Measurements from ENCODE around the gene NAA60. TPM values are rescaled to one million over a fixed set of nuclear protein-coding genes. Genes with fewer than 3 reads are reported as not detected.

The NAA60 gene
- polyA plus RNA-seq, 1 of the 3 experiments (the other 2 are of a cell fraction) = 17.2 TPM

- H3K36me3 ChIP-seq (replicated peaks in 1 of 2; ENCODE audit: control insufficient read depth in 1 of 2, insufficient read depth in 2 of 2, low read length in 1 of 2) = peaks cover 9 to 26% of the 10 kb centered on the region in 2 experiments
- peaks cover 0 to 4% of the 10 kb centered on the region in 2 experiments; a peak in 1 of 4 replicates for H3K4me1 ChIP-seq (ENCODE audit: control insufficient read depth in 1 of 2, insufficient read depth in 2 of 2, low read depth in 1 of 2, low read length in 1 of 2)
- no peak overlapping the region for H3K4me2 ChIP-seq
- H4K20me1 ChIP-seq (ENCODE audit: insufficient read depth) = no peaks in the 10 kb centered on the region
- H2AFZ ChIP-seq (ENCODE audit: low read depth) = no peak overlapping the region
- no peak for DNase-seq
- WGBS (ENCODE audit: low lambda C conversion rate) = 88% methylated on average over 6 of the region's 6 CpGs
- H3F3A ChIP-seq (replicated peaks; ENCODE audit: insufficient read depth) = peaks cover 7% of the 10 kb centered on the region
- H3K9me3 ChIP-seq = no peaks in the 10 kb centered on the region
- H3K4me3 ChIP-seq (ENCODE audit: low read depth in 2 of 2, low read length in 1 of 2) = no peak overlapping the region
- POLR2A ChIA-PET = no interaction called here
- H3K79me2 ChIP-seq (ENCODE audit: insufficient read depth) = peaks cover 23% of the 10 kb centered on the region
- no peak for TF ChIP-seq CTCF (IDR thresholded peaks at IDR 0.05)
- no peak for TF ChIP-seq REST (IDR thresholded peaks at IDR 0.05; ENCODE audit: low read depth, low read length)
- no peak for TF ChIP-seq TEAD4 (IDR thresholded peaks at IDR 0.05; ENCODE audit: borderline replicate concordance, insufficient read depth)
- TF ChIP-seq GABPA (IDR thresholded peaks at IDR 0.05; ENCODE audit: low read depth) = no peak
- no peak for TF ChIP-seq ELF1 (IDR thresholded peaks at IDR 0.05)
- TF ChIP-seq POLR2AphosphoS5 (IDR thresholded peaks at IDR 0.05; ENCODE audit: low read depth, low read length) = no peak
- TF ChIP-seq FOSL2 (IDR thresholded peaks at IDR 0.05; ENCODE audit: borderline replicate concordance, low read depth) = no peak
- TF ChIP-seq, protein P1, sequence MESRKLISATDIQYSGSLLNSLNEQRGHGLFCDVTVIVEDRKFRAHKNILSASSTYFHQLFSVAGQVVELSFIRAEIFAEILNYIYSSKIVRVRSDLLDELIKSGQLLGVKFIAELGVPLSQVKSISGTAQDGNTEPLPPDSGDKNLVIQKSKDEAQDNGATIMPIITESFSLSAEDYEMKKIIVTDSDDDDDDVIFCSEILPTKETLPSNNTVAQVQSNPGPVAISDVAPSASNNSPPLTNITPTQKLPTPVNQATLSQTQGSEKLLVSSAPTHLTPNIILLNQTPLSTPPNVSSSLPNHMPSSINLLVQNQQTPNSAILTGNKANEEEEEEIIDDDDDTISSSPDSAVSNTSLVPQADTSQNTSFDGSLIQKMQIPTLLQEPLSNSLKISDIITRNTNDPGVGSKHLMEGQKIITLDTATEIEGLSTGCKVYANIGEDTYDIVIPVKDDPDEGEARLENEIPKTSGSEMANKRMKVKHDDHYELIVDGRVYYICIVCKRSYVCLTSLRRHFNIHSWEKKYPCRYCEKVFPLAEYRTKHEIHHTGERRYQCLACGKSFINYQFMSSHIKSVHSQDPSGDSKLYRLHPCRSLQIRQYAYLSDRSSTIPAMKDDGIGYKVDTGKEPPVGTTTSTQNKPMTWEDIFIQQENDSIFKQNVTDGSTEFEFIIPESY (IDR thresholded peaks at IDR 0.05; ENCODE audit: borderline replicate concordance, low read depth) = no peak
- no peak for TF ChIP-seq TAF1 (IDR thresholded peaks at IDR 0.05; ENCODE audit: borderline replicate concordance, low read depth, low read length)
- TF ChIP-seq SIN3A (IDR thresholded peaks at IDR 0.05; ENCODE audit: borderline replicate concordance, low read depth, low read length) = no peak
- TF ChIP-seq MXI1 (IDR thresholded peaks at IDR 0.05; ENCODE audit: low read depth, low read length) = no peak
- TF ChIP-seq TCF12 (IDR thresholded peaks at IDR 0.05) = no peak
- TF ChIP-seq PBX3 (IDR thresholded peaks at IDR 0.05) = no peak
- no peak for TF ChIP-seq RXRA (IDR thresholded peaks at IDR 0.05; ENCODE audit: borderline replicate concordance, low read depth)
- CTCF ChIA-PET = no interaction called here
- H3K27ac ChIP-seq (ENCODE audit: low read depth in 2 of 2, low read length in 1 of 2) = no peak overlapping the region
- no peak overlapping the region for H3K9ac ChIP-seq
- no peaks in the 10 kb centered on the region for H3K27me3 ChIP-seq (ENCODE audit: insufficient read depth)
- no peaks in the 10 kb centered on the region for H3K9me2 ChIP-seq
Measured at GRCh38 chr16:3503523-3503922, 60.0 kb downstream of the NAA60 start.
